ENCODE data around the gene SPPL2A. TPM values are rescaled to one million over a fixed set of nuclear protein-coding genes. Genes with fewer than 3 reads are reported as not detected.

SPPL2A gene
- total and polyA plus RNA-seq, 2 experiments from 2014 or later: 111 to 141 TPM

GRCh38 chr15:50681467-50681866 lies 84.0 kb downstream of the SPPL2A start:
- Histone ChIP-seq H3K4me2 (no peak overlapping the region), H3K79me2 (peaks cover 97% of the 10 kb centered on the region), H3K4me3 (no peak overlapping the region), H3K9me2 (replicated peaks; ENCODE audit: insufficient read depth) (no peaks in the 10 kb centered on the region), H3K27ac (no peak overlapping the region), H3K4me1 (ENCODE audit: insufficient read depth) (peaks cover 17% of the 10 kb centered on the region), H3K27me3 (no peaks in the 10 kb centered on the region), H3K9me3 (ENCODE audit: low read depth) (no peaks in the 10 kb centered on the region), H3K36me3 (replicated peaks; ENCODE audit: insufficient read depth, low read depth) (no peaks in the 10 kb centered on the region), H4K20me1 (ENCODE audit: insufficient read depth, poor library complexity, severe bottlenecking) (peaks cover 74% of the 10 kb centered on the region), H2AFZ (no peak overlapping the region)
- DNase-seq (ENCODE audit: low spot score): no peak
- TF ChIP-seq CTCF (IDR thresholded peaks at IDR 0.05; ENCODE audit: poor library complexity) (no peak), EZH2phosphoT487 (IDR thresholded peaks at IDR 0.05; ENCODE audit: low read depth, severe bottlenecking, unreplicated experiment) (no peak)

GRCh38 chr15:50676799-50677483 lies 88.6 kb downstream of the SPPL2A start:
- 76% methylated on average over 6 of the region's 6 CpGs for WGBS (ENCODE audit: low lambda C conversion rate, missing lambda C conversion rate)
- Histone ChIP-seq H3K27me3 (no peaks in the 10 kb centered on the region), H3K9me2 (replicated peaks; ENCODE audit: insufficient read depth) (no peaks in the 10 kb centered on the region), H3K4me1 (ENCODE audit: insufficient read depth) (peaks cover 9% of the 10 kb centered on the region), H3K4me2 (peak overlapping the region; percentile 50), H3K79me2 (peaks cover 98% of the 10 kb centered on the region), H4K20me1 (ENCODE audit: insufficient read depth, poor library complexity, severe bottlenecking) (peaks cover 64% of the 10 kb centered on the region), H3K36me3 (replicated peaks; ENCODE audit: insufficient read depth, low read depth) (no peaks in the 10 kb centered on the region), H3K4me3 (no peak overlapping the region), H3K27ac (peak overlapping the region; percentile 47), H2AFZ (no peak overlapping the region), H3K9me3 (ENCODE audit: low read depth) (no peaks in the 10 kb centered on the region)
- TF ChIP-seq CTCF (IDR thresholded peaks at IDR 0.05; ENCODE audit: poor library complexity) (no peak), EZH2 (IDR thresholded peaks at IDR 0.05; ENCODE audit: borderline replicate concordance) (no peak), EZH2phosphoT487 (IDR thresholded peaks at IDR 0.05; ENCODE audit: low read depth, severe bottlenecking, unreplicated experiment) (no peak)
- peak; percentile 28 for DNase-seq (ENCODE audit: low spot score)

GRCh38 chr15:50675535-50676144 lies 89.9 kb downstream of the SPPL2A start:
- Histone ChIP-seq H2AFZ (no peak overlapping the region), H3K79me2 (peaks cover 98% of the 10 kb centered on the region), H3K27ac (no peak overlapping the region), H3K4me1 (ENCODE audit: insufficient read depth) (peaks cover 9% of the 10 kb centered on the region), H3K4me2 (no peak overlapping the region), H3K9me2 (replicated peaks; ENCODE audit: insufficient read depth) (no peaks in the 10 kb centered on the region), H3K4me3 (no peak overlapping the region), H3K36me3 (replicated peaks; ENCODE audit: insufficient read depth, low read depth) (no peaks in the 10 kb centered on the region), H4K20me1 (ENCODE audit: insufficient read depth, poor library complexity, severe bottlenecking) (peaks cover 52% of the 10 kb centered on the region), H3K27me3 (no peaks in the 10 kb centered on the region), H3K9me3 (ENCODE audit: low read depth) (no peaks in the 10 kb centered on the region)
- TF ChIP-seq EZH2 (IDR thresholded peaks at IDR 0.05; ENCODE audit: borderline replicate concordance): no peak
- no peak for TF ChIP-seq EZH2phosphoT487 (IDR thresholded peaks at IDR 0.05; ENCODE audit: low read depth, severe bottlenecking, unreplicated experiment)
- TF ChIP-seq CTCF (IDR thresholded peaks at IDR 0.05; ENCODE audit: poor library complexity): peak; percentile 87
- peak; percentile 30 for DNase-seq (ENCODE audit: low spot score)
